Ectodermal cell (in vitro differentiated cells): ENCODE measurements around the gene MAGEA4.
"Not testable (repeated sequence)": the region's sequence is repeated elsewhere in the genome, so short reads cannot be mapped to it uniquely, and the experiment has no call there.

ENCODE experiments used
- H3K27ac ChIP-seq: 2 replicates; pipeline ENCODE4 v1.7.0; 2013; ENCODE audit warnings: mild to moderate bottlenecking, low read depth, low read length; ENCODE audit not compliant: insufficient read depth, poor library complexity, severe bottlenecking
- H3K27me3 ChIP-seq: 2 replicates; pipeline ENCODE4 v1.7.0; 2013; ENCODE audit warnings: mild to moderate bottlenecking, low read length; ENCODE audit not compliant: insufficient read depth, control insufficient read depth, poor library complexity, severe bottlenecking
- H3K36me3 ChIP-seq: one replicate; pipeline ENCODE4 v1.7.0; 2013; ENCODE audit warnings: low read length; ENCODE audit not compliant: control insufficient read depth, insufficient read depth
- H3K4me1 ChIP-seq: one replicate; pipeline ENCODE4 v1.7.0; 2013; ENCODE audit warnings: low read length; ENCODE audit not compliant: control insufficient read depth, insufficient read depth
- H3K4me3 ChIP-seq: 2 replicates; pipeline ENCODE4 v1.7.0; 2013; ENCODE audit warnings: low read depth, low read length, control low read depth; ENCODE audit not compliant: insufficient read depth
- H3K9me3 ChIP-seq: 2 replicates; pipeline ENCODE4 v1.7.0; 2013; ENCODE audit warnings: mild to moderate bottlenecking, low read length, moderate library complexity; ENCODE audit not compliant: control insufficient read depth
- WGBS, 2 experiments: methylation state at CpG; one replicate each; pipeline ENCODE4 v1.1.7; 2013; ENCODE audit warnings: missing lambda C conversion rate in 2 of 2; 5-methylcytosine and 5-hydroxymethylcytosine counted together

Gene MAGEA4

GRCh38 chrX:151899622-151900021 is 13.1 kb upstream of the MAGEA4 start:
- no peaks in the 10 kb centered on the region for H3K9me3 ChIP-seq
- no peak overlapping the region for H3K27ac ChIP-seq
- no peak overlapping the region for H3K4me3 ChIP-seq
- H3K4me1 ChIP-seq = no peaks in the 10 kb centered on the region
- no peaks in the 10 kb centered on the region for H3K27me3 ChIP-seq
- no peaks in the 10 kb centered on the region for H3K36me3 ChIP-seq
- WGBS, 2 experiments = 93 to 100% methylated on average over 1 of the region's 2 CpGs

- H3K9me3 ChIP-seq = no peaks in the 10 kb centered on the region
- no peaks in the 10 kb centered on the region for H3K36me3 ChIP-seq
- H3K27me3 ChIP-seq = no peaks in the 10 kb centered on the region
- 88 to 90% methylated on average over 1 of the region's 1 CpG for WGBS, 2 experiments
- H3K4me3 ChIP-seq = no peak overlapping the region
- no peaks in the 10 kb centered on the region for H3K4me1 ChIP-seq
- H3K27ac ChIP-seq = no peak overlapping the region
Measured at GRCh38 chrX:151901826-151902225, 10.9 kb upstream of the MAGEA4 start.

- Histone ChIP-seq H3K4me3 (no peak overlapping the region), H3K27me3 (no peaks in the 10 kb centered on the region), H3K4me1 (no peaks in the 10 kb centered on the region), H3K36me3 (no peaks in the 10 kb centered on the region), H3K27ac (no peak overlapping the region), H3K9me3 (no peaks in the 10 kb centered on the region)
- 91 to 92% methylated on average over 3 to 6 of the region's 6 CpGs for WGBS, 2 experiments
Measured at GRCh38 chrX:151902813-151903591, 9.7 kb upstream of the MAGEA4 start.

GRCh38 chrX:151904989-151905388 is 7.7 kb upstream of the MAGEA4 start:
- no peaks in the 10 kb centered on the region for H3K36me3 ChIP-seq
- H3K4me1 ChIP-seq = no peaks in the 10 kb centered on the region
- 92 to 93% methylated on average over 11 to 12 of the region's 12 CpGs for WGBS, 2 experiments
- no peak overlapping the region for H3K4me3 ChIP-seq
- no peaks in the 10 kb centered on the region for H3K27me3 ChIP-seq
- H3K9me3 ChIP-seq = no peaks in the 10 kb centered on the region
- H3K27ac ChIP-seq = no peak overlapping the region

GRCh38 chrX:151912221-151912620 is 468 bp upstream of the MAGEA4 start:
- no peak overlapping the region for H3K27ac ChIP-seq
- H3K36me3 ChIP-seq = no peaks in the 10 kb centered on the region
- no peaks in the 10 kb centered on the region for H3K9me3 ChIP-seq
- 88 to 89% methylated on average over 10 to 11 of the region's 11 CpGs for WGBS, 2 experiments
- no peaks in the 10 kb centered on the region for H3K27me3 ChIP-seq
- no peak overlapping the region for H3K4me3 ChIP-seq
- H3K4me1 ChIP-seq = no peaks in the 10 kb centered on the region

- H3K9me3 ChIP-seq, H3K4me3 ChIP-seq, H3K4me1 ChIP-seq, H3K27ac ChIP-seq, H3K27me3 ChIP-seq, H3K36me3 ChIP-seq: not testable (repeated sequence)
- WGBS, 2 experiments = 90 to 95% methylated on average over 9 to 10 of the region's 18 CpGs
Measured at GRCh38 chrX:151918736-151919135, 6.0 kb downstream of the MAGEA4 start.

GRCh38 chrX:151919610-151920009 is 6.9 kb downstream of the MAGEA4 start:
- Histone ChIP-seq H3K27ac (no peak overlapping the region), H3K4me3 (no peak overlapping the region), H3K4me1 (no peaks in the 10 kb centered on the region), H3K9me3 (no peaks in the 10 kb centered on the region), H3K27me3 (no peaks in the 10 kb centered on the region), H3K36me3 (no peaks in the 10 kb centered on the region)
- 91 to 96% methylated on average over 10 to 11 of the region's 11 CpGs for WGBS, 2 experiments

- Histone ChIP-seq H3K9me3 (no peaks in the 10 kb centered on the region), H3K4me1 (no peaks in the 10 kb centered on the region), H3K4me3 (no peak overlapping the region), H3K27me3 (no peaks in the 10 kb centered on the region), H3K36me3 (no peaks in the 10 kb centered on the region), H3K27ac (no peak overlapping the region)
- WGBS, 2 experiments = 96 to 98% methylated on average over 7 to 12 of the region's 12 CpGs
Measured at GRCh38 chrX:151920101-151920500, 7.4 kb downstream of the MAGEA4 start.

GRCh38 chrX:151920530-151920929 is 7.8 kb downstream of the MAGEA4 start:
- Histone ChIP-seq H3K9me3 (no peaks in the 10 kb centered on the region), H3K4me3 (no peak overlapping the region), H3K36me3 (no peaks in the 10 kb centered on the region), H3K27ac (no peak overlapping the region), H3K27me3 (no peaks in the 10 kb centered on the region), H3K4me1 (no peaks in the 10 kb centered on the region)
- 77 to 90% methylated on average over 4 of the region's 6 CpGs for WGBS, 2 experiments

- no peaks in the 10 kb centered on the region for H3K36me3 ChIP-seq
- WGBS, 2 experiments = 96% methylated on average over 10 of the region's 10 CpGs
- no peak overlapping the region for H3K27ac ChIP-seq
- H3K27me3 ChIP-seq = no peaks in the 10 kb centered on the region
- H3K4me1 ChIP-seq = no peaks in the 10 kb centered on the region
- H3K4me3 ChIP-seq = no peak overlapping the region
- H3K9me3 ChIP-seq = no peaks in the 10 kb centered on the region
Measured at GRCh38 chrX:151921292-151921691, 8.6 kb downstream of the MAGEA4 start.
